ENCODE measurements around the gene EXOC3L4. TPM values are rescaled to one million over a fixed set of nuclear protein-coding genes. Genes with fewer than 3 reads are reported as not detected.
A peak's percentile ranks its signal among the peaks of the same experiment; 100 is the strongest.

Gene EXOC3L4
- total RNA-seq, 1 experiment from 2014 or later: 1.7 TPM

DNA sequence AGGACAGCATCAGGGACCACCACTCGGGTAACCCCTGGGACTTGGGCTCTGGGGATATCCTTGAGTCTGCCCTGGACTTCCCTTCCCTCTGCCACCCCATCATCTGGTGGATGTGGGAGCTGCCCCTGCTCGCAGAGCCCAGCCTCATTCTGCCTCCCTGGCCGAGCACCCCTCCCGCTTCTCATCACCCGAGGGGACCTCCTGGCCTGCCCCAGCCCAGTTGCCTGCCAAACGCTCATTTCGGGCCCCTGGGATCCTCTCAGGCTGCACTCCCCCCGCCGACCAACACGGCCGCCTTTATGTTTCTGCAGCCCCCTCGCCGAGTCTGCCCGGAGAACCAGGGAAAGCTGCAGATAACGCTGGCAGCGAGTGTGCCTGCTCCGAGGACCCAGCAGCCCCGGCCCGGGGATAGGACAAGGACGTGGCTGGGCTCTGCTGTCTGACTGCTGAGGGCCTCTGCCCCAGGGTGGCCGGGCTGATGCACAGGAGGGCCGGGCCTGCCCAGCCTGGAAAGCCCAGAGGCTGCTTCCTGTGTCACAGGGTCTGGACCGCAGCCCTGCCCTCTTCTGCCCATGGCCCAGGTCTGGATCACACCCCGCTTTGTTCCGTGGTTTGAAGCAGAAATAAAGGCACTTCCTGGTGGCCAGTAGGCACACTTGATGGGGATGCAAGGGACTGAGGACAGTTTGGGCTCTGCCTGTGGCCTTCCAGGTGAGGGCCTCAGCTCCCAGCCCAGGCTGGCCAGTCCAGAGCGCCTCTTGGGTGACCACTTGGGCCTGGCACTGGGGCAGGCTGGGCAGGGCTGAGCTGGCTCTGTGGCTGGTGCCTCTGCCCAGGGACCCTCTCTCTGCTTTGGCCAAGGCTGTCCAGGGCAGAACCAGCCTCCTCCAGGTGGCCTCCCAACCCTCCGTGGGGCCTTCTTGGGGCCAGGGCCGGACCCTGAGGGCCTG is 4.9 kb upstream of the EXOC3L4 start:
- H3K27ac ChIP-seq: no peak overlapping the region
- CTCF ChIA-PET: interaction anchor here (0.5 kb wide), 1 partner anchor 95 kb away, joined by 3 read pairs; no protein-coding TSS in a partner anchor
- H2AFZ ChIP-seq: no peak overlapping the region
- no peaks in the 10 kb centered on the region for H4K20me1 ChIP-seq (ENCODE audit: insufficient read depth)
- no TSS peak for BruUV-seq (replicated peaks)
- POLR2A ChIA-PET (ENCODE audit: unreplicated experiment): no interaction called here
- no peaks in the 10 kb centered on the region for H3K9me3 ChIP-seq (ENCODE audit: insufficient read depth, low read depth)
- peaks cover 23% of the 10 kb centered on the region; the same call in 1 of the 2 replicates for H3F3A ChIP-seq (ENCODE audit: insufficient read depth, low read depth)
- TF ChIP-seq, protein P1, sequence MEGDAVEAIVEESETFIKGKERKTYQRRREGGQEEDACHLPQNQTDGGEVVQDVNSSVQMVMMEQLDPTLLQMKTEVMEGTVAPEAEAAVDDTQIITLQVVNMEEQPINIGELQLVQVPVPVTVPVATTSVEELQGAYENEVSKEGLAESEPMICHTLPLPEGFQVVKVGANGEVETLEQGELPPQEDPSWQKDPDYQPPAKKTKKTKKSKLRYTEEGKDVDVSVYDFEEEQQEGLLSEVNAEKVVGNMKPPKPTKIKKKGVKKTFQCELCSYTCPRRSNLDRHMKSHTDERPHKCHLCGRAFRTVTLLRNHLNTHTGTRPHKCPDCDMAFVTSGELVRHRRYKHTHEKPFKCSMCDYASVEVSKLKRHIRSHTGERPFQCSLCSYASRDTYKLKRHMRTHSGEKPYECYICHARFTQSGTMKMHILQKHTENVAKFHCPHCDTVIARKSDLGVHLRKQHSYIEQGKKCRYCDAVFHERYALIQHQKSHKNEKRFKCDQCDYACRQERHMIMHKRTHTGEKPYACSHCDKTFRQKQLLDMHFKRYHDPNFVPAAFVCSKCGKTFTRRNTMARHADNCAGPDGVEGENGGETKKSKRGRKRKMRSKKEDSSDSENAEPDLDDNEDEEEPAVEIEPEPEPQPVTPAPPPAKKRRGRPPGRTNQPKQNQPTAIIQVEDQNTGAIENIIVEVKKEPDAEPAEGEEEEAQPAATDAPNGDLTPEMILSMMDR (conservative IDR thresholded peaks at IDR 0.05): no peak
- TF ChIP-seq EZH2 (IDR thresholded peaks at IDR 0.05; ENCODE audit: low read depth): no peak
- no peaks in the 10 kb centered on the region for H3K36me3 ChIP-seq (ENCODE audit: low read depth)
- no peaks in the 10 kb centered on the region for H3K79me2 ChIP-seq (ENCODE audit: low read depth)
- H3K4me3 ChIP-seq: no peak overlapping the region
- H3K4me1 ChIP-seq (replicated peaks; ENCODE audit: insufficient read depth): peaks cover 6% of the 10 kb centered on the region
- DNase-seq: peak in 1 of 2 experiments; percentile 64
- no peak overlapping the region for H3K4me2 ChIP-seq
- intact Hi-C loops (cut with micrococcal nuclease; ENCODE audit: unreplicated experiment): no loop called here
- H3K27me3 ChIP-seq (ENCODE audit: insufficient read depth, low read depth): no peaks in the 10 kb centered on the region
- no peaks in the 10 kb centered on the region for H3K9me2 ChIP-seq (ENCODE audit: insufficient read depth)

- Histone ChIP-seq H3K4me1 (replicated peaks; ENCODE audit: insufficient read depth) (peaks cover 6% of the 10 kb centered on the region), H3F3A (ENCODE audit: insufficient read depth, low read depth) (peaks cover 27% of the 10 kb centered on the region; the same call in 1 of the 2 replicates), H3K9me3 (ENCODE audit: insufficient read depth, low read depth) (no peaks in the 10 kb centered on the region), H4K20me1 (ENCODE audit: insufficient read depth) (no peaks in the 10 kb centered on the region), H3K9me2 (ENCODE audit: insufficient read depth) (no peaks in the 10 kb centered on the region), H3K27me3 (ENCODE audit: insufficient read depth, low read depth) (no peaks in the 10 kb centered on the region), H3K4me2 (peak overlapping the region; percentile 84), H3K36me3 (ENCODE audit: low read depth) (no peaks in the 10 kb centered on the region), H3K79me2 (ENCODE audit: low read depth) (no peaks in the 10 kb centered on the region), H2AFZ (no peak overlapping the region), H3K4me3 (peak overlapping the region; percentile 56; the same call in 1 of the 2 replicates), H3K27ac (no peak overlapping the region)
- TF ChIP-seq EZH2 (IDR thresholded peaks at IDR 0.05; ENCODE audit: low read depth): no peak
- no TSS peak for BruUV-seq (replicated peaks)
- ChIA-PET CTCF (interaction anchor here (1.0 kb wide), 1 partner anchor 14 kb away, joined by 6 read pairs; no protein-coding TSS in a partner anchor), POLR2A (ENCODE audit: unreplicated experiment) (no interaction called here)
- no peak for DNase-seq
- intact Hi-C loops (cut with micrococcal nuclease; ENCODE audit: unreplicated experiment): loop anchor here (1.0 kb wide), 1 partner anchor 10 kb away; no protein-coding TSS in a partner anchor
Observed at GRCh38 chr14:103090481-103091020, 4.0 kb upstream of the EXOC3L4 start.

GRCh38 chr14:103091041-103091882 is 3.3 kb upstream of the EXOC3L4 start:
- BruUV-seq (replicated peaks): no TSS peak
- TF ChIP-seq EZH2 (IDR thresholded peaks at IDR 0.05; ENCODE audit: low read depth): no peak
- TF ChIP-seq, protein P1 (conservative IDR thresholded peaks at IDR 0.05): peak; percentile 79
- POLR2A ChIA-PET (ENCODE audit: unreplicated experiment): no interaction called here
- no peaks in the 10 kb centered on the region for H3K9me3 ChIP-seq (ENCODE audit: insufficient read depth, low read depth)
- CTCF ChIA-PET: interaction anchor here (0.5 to 1.0 kb wide), 2 partner anchors 14 to 344 kb away, joined by 3 to 6 read pairs; no protein-coding TSS in a partner anchor
- H3K4me3 ChIP-seq: peak overlapping the region; percentile 56
- no peaks in the 10 kb centered on the region for H3K79me2 ChIP-seq (ENCODE audit: low read depth)
- H2AFZ ChIP-seq: peak overlapping the region; percentile 76
- DNase-seq: peak; percentile 67 to 85
- peak overlapping the region; percentile 84 for H3K4me2 ChIP-seq
- H4K20me1 ChIP-seq (ENCODE audit: insufficient read depth): no peaks in the 10 kb centered on the region
- H3K27ac ChIP-seq: no peak overlapping the region
- peaks cover 27% of the 10 kb centered on the region; the same call in 1 of the 2 replicates for H3F3A ChIP-seq (ENCODE audit: insufficient read depth, low read depth)
- H3K4me1 ChIP-seq (replicated peaks; ENCODE audit: insufficient read depth): peaks cover 6% of the 10 kb centered on the region
- intact Hi-C loops (cut with micrococcal nuclease; ENCODE audit: unreplicated experiment): loop anchor here (1.0 kb wide), 1 partner anchor 9 kb away; no protein-coding TSS in a partner anchor
- no peaks in the 10 kb centered on the region for H3K9me2 ChIP-seq (ENCODE audit: insufficient read depth)
- no peaks in the 10 kb centered on the region for H3K36me3 ChIP-seq (ENCODE audit: low read depth)
- no peaks in the 10 kb centered on the region for H3K27me3 ChIP-seq (ENCODE audit: insufficient read depth, low read depth)
